Mesendoderm (in vitro differentiated cells): ENCODE results near the gene LRRC3.

Experiments
- DNase-seq: peaks from one replicate; pipeline ENCODE4 v3.0.0; 2013
- H2AK5ac ChIP-seq: 2 replicates; pipeline ENCODE4 v1.6.1; 2013; ENCODE audit warnings: low read length, inconsistent platforms
- H2BK120ac ChIP-seq: 2 replicates; pipeline ENCODE4 v1.6.1; 2013; ENCODE audit warnings: low read depth, mild to moderate bottlenecking, low read length, moderate library complexity, mixed read lengths
- H2BK15ac ChIP-seq: replicated peaks from 2 replicates; pipeline ENCODE4 v1.6.1; 2013; ENCODE audit warnings: low read depth, mild to moderate bottlenecking, moderate library complexity
- H2BK5ac ChIP-seq: 2 replicates; pipeline ENCODE4 v1.6.1; 2013; ENCODE audit warnings: low read length, inconsistent platforms
- H3K18ac ChIP-seq: 2 replicates; pipeline ENCODE4 v1.6.1; 2013; ENCODE audit warnings: mild to moderate bottlenecking, low read length, mixed read lengths
- H3K23ac ChIP-seq: one replicate; pipeline ENCODE4 v1.6.1; 2013; ENCODE audit warnings: low read length
- H3K27ac ChIP-seq: 2 replicates; pipeline ENCODE4 v1.5.1; 2013; ENCODE audit warnings: low read depth, mild to moderate bottlenecking, inconsistent platforms, low read length, moderate library complexity
- H3K27me3 ChIP-seq: 2 replicates; pipeline ENCODE4 v1.6.1; 2013; ENCODE audit warnings: low read length, control low read depth, mild to moderate bottlenecking, inconsistent platforms; ENCODE audit not compliant: insufficient read depth, poor library complexity
- H3K36me3 ChIP-seq: 2 replicates; pipeline ENCODE4 v1.6.1; 2013; ENCODE audit warnings: low read length, inconsistent platforms; ENCODE audit not compliant: control insufficient read depth, insufficient read depth
- H3K4ac ChIP-seq: one replicate; pipeline ENCODE4 v1.6.1; 2013; ENCODE audit warnings: low read depth, mild to moderate bottlenecking, low read length, moderate library complexity
- H3K4me1 ChIP-seq: 2 replicates; pipeline ENCODE4 v1.6.1; 2013; ENCODE audit warnings: low read depth, low read length, inconsistent platforms; ENCODE audit not compliant: control insufficient read depth
- H3K4me2 ChIP-seq: 2 replicates; pipeline ENCODE4 v1.6.1; 2013; ENCODE audit warnings: low read length
- H3K4me3 ChIP-seq: 2 replicates; pipeline ENCODE4 v1.5.1; 2013; ENCODE audit warnings: mild to moderate bottlenecking, low read length
- H3K56ac ChIP-seq: one replicate; pipeline ENCODE4 v1.6.1; 2013; ENCODE audit warnings: low read length
- H3K79me1 ChIP-seq: 2 replicates; pipeline ENCODE4 v1.6.1; 2013; ENCODE audit warnings: low read length, inconsistent platforms
- H3K79me2 ChIP-seq: 2 replicates; pipeline ENCODE4 v1.6.1; 2013; ENCODE audit warnings: mild to moderate bottlenecking, low read length; ENCODE audit not compliant: control insufficient read depth, insufficient read depth
- H3K9ac ChIP-seq: 2 replicates; pipeline ENCODE4 v1.6.1; 2013; ENCODE audit warnings: low read length, inconsistent platforms
- H4K5ac ChIP-seq: one replicate; pipeline ENCODE4 v1.6.1; 2013; ENCODE audit warnings: low read length
- H4K8ac ChIP-seq: one replicate; pipeline ENCODE4 v1.6.1; 2013; ENCODE audit warnings: low read depth, mild to moderate bottlenecking, control low read depth, low read length, moderate library complexity
- WGBS: extraction: QIAGEN DNeasy Blood & Tissue Kit; methylation state at CpG from one replicate; pipeline ENCODE4 v1.1.7; 2013; ENCODE audit warnings: low lambda C conversion rate, missing lambda C conversion rate; ENCODE audit not compliant: insufficient coverage; ENCODE audit errors: extremely low coverage; 5-methylcytosine and 5-hydroxymethylcytosine counted together

LRRC3 gene

GRCh38 chr21:44436958-44437357 lies 18.4 kb upstream of the LRRC3 start:
- Histone ChIP-seq H3K36me3 (no peaks in the 10 kb centered on the region), H3K18ac (no peak overlapping the region), H3K79me2 (no peaks in the 10 kb centered on the region), H3K4me1 (no peaks in the 10 kb centered on the region), H4K5ac (no peak overlapping the region), H4K8ac (no peak overlapping the region), H3K4me3 (no peak overlapping the region), H3K79me1 (no peaks in the 10 kb centered on the region), H2BK120ac (no peak overlapping the region), H3K23ac (no peak overlapping the region), H3K4ac (no peak overlapping the region), H2AK5ac (no peak overlapping the region), H3K56ac (no peak overlapping the region), H3K27ac (no peak overlapping the region), H3K9ac (no peak overlapping the region), H3K27me3 (no peaks in the 10 kb centered on the region), H3K4me2 (no peak overlapping the region), H2BK5ac (no peak overlapping the region), H2BK15ac (no peak overlapping the region)
- DNase-seq: no peak
- no CpG with 5 or more reads among the region's 18 CpGs for WGBS

GRCh38 chr21:44437371-44437695 lies 18.0 kb upstream of the LRRC3 start:
- WGBS: no CpG with 5 or more reads among the region's 5 CpGs
- no peak overlapping the region for H3K23ac ChIP-seq

GRCh38 chr21:44437696-44438431 lies 17.4 kb upstream of the LRRC3 start:
- no peak overlapping the region for H3K4ac ChIP-seq
- no peaks in the 10 kb centered on the region for H3K27me3 ChIP-seq
- H3K18ac ChIP-seq: no peak overlapping the region
- no peak overlapping the region for H3K23ac ChIP-seq
- no peak overlapping the region for H2BK15ac ChIP-seq
- no peak overlapping the region for H3K4me2 ChIP-seq
- no peak for DNase-seq
- no peak overlapping the region for H2AK5ac ChIP-seq
- no peak overlapping the region for H4K5ac ChIP-seq
- H3K4me1 ChIP-seq: no peaks in the 10 kb centered on the region
- no peaks in the 10 kb centered on the region for H3K79me2 ChIP-seq
- no peak overlapping the region for H3K27ac ChIP-seq
- H4K8ac ChIP-seq: no peak overlapping the region
- no peak overlapping the region for H2BK5ac ChIP-seq
- H3K56ac ChIP-seq: peak overlapping the region; percentile 3
- no peak overlapping the region for H2BK120ac ChIP-seq
- H3K36me3 ChIP-seq: no peaks in the 10 kb centered on the region
- H3K9ac ChIP-seq: no peak overlapping the region
- no CpG with 5 or more reads among the region's 19 CpGs for WGBS
- no peaks in the 10 kb centered on the region for H3K79me1 ChIP-seq
- no peak overlapping the region for H3K4me3 ChIP-seq

More at GRCh38 chr21:44437371-44437695, 18.0 kb upstream of the LRRC3 start:
- Histone ChIP-seq H4K8ac (no peak overlapping the region), H2BK5ac (no peak overlapping the region), H3K27ac (no peak overlapping the region), H3K56ac (peak overlapping the region; percentile 3), H2BK15ac (no peak overlapping the region), H3K9ac (no peak overlapping the region), H3K18ac (no peak overlapping the region), H3K27me3 (no peaks in the 10 kb centered on the region), H3K79me1 (no peaks in the 10 kb centered on the region), H3K4ac (no peak overlapping the region), H2BK120ac (no peak overlapping the region), H4K5ac (no peak overlapping the region), H3K36me3 (no peaks in the 10 kb centered on the region), H3K4me2 (no peak overlapping the region), H2AK5ac (no peak overlapping the region), H3K4me3 (no peak overlapping the region), H3K79me2 (no peaks in the 10 kb centered on the region), H3K4me1 (no peaks in the 10 kb centered on the region)
- DNase-seq: no peak

DNA sequence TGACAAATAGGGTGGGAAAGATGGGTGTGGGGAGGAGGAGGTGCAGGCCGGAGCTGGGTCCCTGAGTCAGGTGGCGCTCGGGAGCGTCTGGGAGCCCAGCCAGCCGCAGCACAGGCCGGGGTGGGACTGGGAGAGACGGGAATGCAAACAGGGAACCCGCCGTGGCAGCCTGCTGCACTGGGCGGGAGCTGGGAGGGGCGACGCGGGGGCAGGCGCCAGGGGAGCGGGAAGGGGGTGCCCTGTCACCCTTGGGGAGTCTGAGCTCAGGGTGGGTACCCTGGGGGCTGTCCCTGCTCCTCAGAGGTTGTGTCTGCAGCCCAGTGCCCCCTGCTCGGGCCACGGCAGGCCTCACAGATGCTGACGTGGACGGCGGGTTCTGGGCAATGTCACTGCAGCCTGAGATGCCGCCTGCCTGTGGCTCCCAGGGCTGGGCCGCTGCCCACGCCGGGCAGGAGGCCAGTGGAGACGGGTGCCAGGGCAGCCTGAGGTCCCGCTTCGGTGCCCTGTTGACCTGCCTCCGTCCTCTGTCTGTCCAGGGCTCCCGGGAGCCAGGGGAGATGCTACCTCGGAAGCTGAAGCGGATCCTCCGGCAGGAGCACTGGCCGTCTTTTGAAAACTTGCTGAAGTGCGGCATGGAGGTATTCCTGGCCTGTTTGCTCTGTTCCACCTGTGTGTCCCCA lies 16.6 kb upstream of the LRRC3 start:
- H3K79me2 ChIP-seq: no peaks in the 10 kb centered on the region
- no peak overlapping the region for H2BK15ac ChIP-seq
- no peaks in the 10 kb centered on the region for H3K79me1 ChIP-seq
- H4K8ac ChIP-seq: no peak overlapping the region
- H3K4me2 ChIP-seq: no peak overlapping the region
- H3K27me3 ChIP-seq: no peaks in the 10 kb centered on the region
- H3K9ac ChIP-seq: no peak overlapping the region
- H3K4ac ChIP-seq: no peak overlapping the region
- no peaks in the 10 kb centered on the region for H3K4me1 ChIP-seq
- H3K27ac ChIP-seq: no peak overlapping the region
- no peak overlapping the region for H3K18ac ChIP-seq
- no peak for DNase-seq
- H3K56ac ChIP-seq: no peak overlapping the region
- no peak overlapping the region for H2BK120ac ChIP-seq
- no peak overlapping the region for H4K5ac ChIP-seq
- no peak overlapping the region for H3K23ac ChIP-seq
- H2AK5ac ChIP-seq: no peak overlapping the region
- H3K4me3 ChIP-seq: no peak overlapping the region
- no CpG with 5 or more reads among the region's 34 CpGs for WGBS
- no peaks in the 10 kb centered on the region for H3K36me3 ChIP-seq
- no peak overlapping the region for H2BK5ac ChIP-seq

- Histone ChIP-seq H3K27ac (no peak overlapping the region), H3K9ac (no peak overlapping the region), H3K18ac (no peak overlapping the region), H3K23ac (no peak overlapping the region), H3K4me1 (no peaks in the 10 kb centered on the region), H4K5ac (no peak overlapping the region), H4K8ac (no peak overlapping the region), H3K4ac (no peak overlapping the region), H3K79me2 (no peaks in the 10 kb centered on the region), H3K36me3 (no peaks in the 10 kb centered on the region), H3K4me3 (no peak overlapping the region), H3K79me1 (no peaks in the 10 kb centered on the region), H3K56ac (no peak overlapping the region), H2BK5ac (no peak overlapping the region), H2BK120ac (no peak overlapping the region), H3K4me2 (no peak overlapping the region), H2AK5ac (no peak overlapping the region), H2BK15ac (no peak overlapping the region), H3K27me3 (no peaks in the 10 kb centered on the region)
- DNase-seq: no peak
- no CpG with 5 or more reads among the region's 11 CpGs for WGBS
Measured at GRCh38 chr21:44439211-44439600, 16.1 kb upstream of the LRRC3 start.
